HepG2 (cell line): Measurements from ENCODE around the gene TACO1. TPM values are rescaled to one million over a fixed set of nuclear protein-coding genes. Genes with fewer than 3 reads are reported as not detected.

Source experiments
- ADNP ChIP-seq: sonication (generic); formaldehyde crosslinking; IDR thresholded peaks from 2 replicates; pipeline ENCODE4 v1.4.0; 2020; ENCODE audit warnings: missing genetic modification reagents
- CHD2 ChIP-seq: IDR thresholded peaks from 2 replicates; pipeline ENCODE4 v1.6.1; 2011; ENCODE audit warnings: low read depth, low read length, improper control_type of control experiment
- PHB2 ChIP-seq: fragments of 450-650 bp; IDR thresholded peaks from 2 replicates; pipeline ENCODE4 v1.6.1; 2018; ENCODE audit not compliant: partially characterized antibody
- RBAK ChIP-seq: sonication (generic); formaldehyde crosslinking; IDR thresholded peaks from 2 replicates; pipeline ENCODE4 v1.5.1; 2020; ENCODE audit warnings: mild to moderate bottlenecking, missing genetic modification reagents
- TBP ChIP-seq: sonication (generic); formaldehyde crosslinking; IDR thresholded peaks from 2 replicates; pipeline ENCODE4 v1.5.0; 2020; ENCODE audit warnings: missing genetic modification reagents
- ZC3H4 ChIP-seq: sonication (generic); formaldehyde crosslinking; IDR thresholded peaks from 2 replicates; pipeline ENCODE4 v1.4.0; 2020; ENCODE audit warnings: missing genetic modification reagents, borderline replicate concordance
- ZFAT ChIP-seq: sonication (generic); formaldehyde crosslinking; conservative IDR thresholded peaks from 2 replicates; pipeline ENCODE4 v1.8.1; 2023; ENCODE audit warnings: missing genetic modification reagents, inconsistent platforms
- ZNF124 ChIP-seq: sonication (generic); formaldehyde crosslinking; IDR thresholded peaks from 2 replicates; pipeline ENCODE4 v1.4.0; 2020; ENCODE audit warnings: missing genetic modification reagents
- ZNF589 ChIP-seq: sonication (generic); formaldehyde crosslinking; conservative IDR thresholded peaks from 2 replicates; pipeline ENCODE4 v1.8.0; 2022; ENCODE audit warnings: mild to moderate bottlenecking, moderate library complexity, missing genetic modification reagents
- ZNF615 ChIP-seq: sonication (generic); formaldehyde crosslinking; IDR thresholded peaks from 2 replicates; pipeline ENCODE4 v1.5.0; 2020; ENCODE audit warnings: mild to moderate bottlenecking, missing genetic modification reagents, borderline replicate concordance
- ZNF629 ChIP-seq: sonication (generic); formaldehyde crosslinking; conservative IDR thresholded peaks from 2 replicates; pipeline ENCODE4 v1.5.0; 2020; ENCODE audit warnings: missing genetic modification reagents
- polyA plus RNA-seq, 8 experiments: library from polyadenylated mRNA; depleted of rRNA in 3 of 8; stranded (reverse) in 7 of 8; unstranded in 1 of 8; fragments of >200 nt; fragmentation: Illumina TruSeq in 4 of 8; extraction: Trizol in 4 of 8; gene quantifications; 2 replicates each; pipeline versions ENCODE4 v1.2.1 to v1.2.3, GENCODE V29; 2011 to 2016; ENCODE audit warnings: low read depth in 4 of 8, missing spikeins in 1 of 8, mixed read lengths in 1 of 8; ENCODE audit not compliant: insufficient read depth in 1 of 8
- total RNA-seq, 5 experiments: library from RNA; depleted of rRNA; stranded (reverse); fragments of >200 nt; fragmentation: Illumina TruSeq; extraction: Trizol; gene quantifications; 2 replicates each; pipeline ENCODE4 v1.2.3, GENCODE V29; 2016; ENCODE audit warnings: low read depth in 1 of 5
- TF ChIP-seq, protein P1 (sequence below): sonication (generic); formaldehyde crosslinking; IDR thresholded peaks from 2 replicates; pipeline ENCODE4 v1.5.0; 2020; ENCODE audit warnings: mild to moderate bottlenecking, missing genetic modification reagents, borderline replicate concordance
- TF ChIP-seq, protein P2 (sequence below): sonication (generic); formaldehyde crosslinking; IDR thresholded peaks from 2 replicates; pipeline ENCODE4 v1.8.0; 2022; ENCODE audit warnings: missing genetic modification reagents, mild to moderate bottlenecking, borderline replicate concordance
- TF ChIP-seq, protein P3 (sequence below): sonication (generic); formaldehyde crosslinking; IDR thresholded peaks from 2 replicates; pipeline ENCODE4 v1.4.0; 2020; ENCODE audit warnings: mild to moderate bottlenecking, missing genetic modification reagents
- TF ChIP-seq, protein P4 (sequence below): sonication (generic); formaldehyde crosslinking; IDR thresholded peaks from 2 replicates; pipeline ENCODE4 v1.9.0; 2021; ENCODE audit warnings: missing genetic modification reagents, mild to moderate bottlenecking, borderline replicate concordance
- TF ChIP-seq, protein P5 (sequence below): sonication (generic); formaldehyde crosslinking; IDR thresholded peaks from 2 replicates; pipeline ENCODE4 v1.5.1; 2020; ENCODE audit warnings: missing genetic modification reagents, mild to moderate bottlenecking, borderline replicate concordance
- TF ChIP-seq, protein P6 (sequence below): sonication (generic); formaldehyde crosslinking; IDR thresholded peaks from 2 replicates; pipeline ENCODE4 v1.5.1; 2020; ENCODE audit warnings: missing genetic modification reagents, mild to moderate bottlenecking, borderline replicate concordance

The TACO1 gene
- total and polyA plus RNA-seq, 2 of the 13 experiments (the other 11 are each of a cell fraction or from before 2014, with no cell fraction given), result 34.7 to 53.6 TPM

DNA sequence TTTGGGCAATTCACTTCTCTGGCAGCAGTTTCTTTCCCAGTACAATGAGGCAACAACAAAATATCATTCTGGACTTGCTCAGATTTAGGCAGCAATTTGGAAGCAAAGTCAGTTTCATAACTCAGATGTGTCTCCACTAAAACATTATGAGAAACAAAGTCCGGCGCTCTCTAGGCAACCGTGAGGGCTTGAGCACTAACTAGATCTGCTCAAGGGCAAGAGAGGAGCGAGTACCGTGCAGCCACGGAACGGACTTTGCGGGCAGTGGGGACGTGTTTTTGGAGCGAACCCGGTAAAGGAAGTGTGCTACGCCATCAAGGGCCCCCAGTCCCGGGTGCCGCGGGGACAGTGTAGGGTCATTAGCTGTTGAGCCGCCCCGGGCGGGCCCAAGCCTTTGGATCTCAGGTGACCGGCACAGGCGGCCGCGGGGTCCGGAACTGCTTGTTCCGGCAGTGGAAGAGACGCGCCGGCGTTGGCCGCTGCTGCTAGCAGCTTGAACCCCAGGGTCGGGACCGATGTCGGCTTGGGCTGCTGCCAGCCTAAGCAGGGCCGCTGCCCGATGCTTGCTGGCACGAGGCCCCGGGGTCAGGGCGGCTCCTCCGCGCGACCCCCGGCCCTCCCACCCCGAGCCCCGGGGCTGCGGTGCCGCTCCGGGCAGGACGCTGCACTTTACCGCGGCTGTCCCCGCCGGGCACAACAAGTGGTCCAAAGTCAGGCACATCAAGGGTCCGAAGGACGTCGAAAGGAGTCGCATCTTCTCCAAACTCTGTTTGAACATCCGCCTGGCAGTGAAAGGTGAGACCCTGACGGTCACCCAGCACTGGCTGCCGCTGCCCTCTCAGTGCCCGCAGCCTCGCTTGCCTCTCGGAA lies at the start of gene TACO1 (continued):
- TF ChIP-seq, protein P1, sequence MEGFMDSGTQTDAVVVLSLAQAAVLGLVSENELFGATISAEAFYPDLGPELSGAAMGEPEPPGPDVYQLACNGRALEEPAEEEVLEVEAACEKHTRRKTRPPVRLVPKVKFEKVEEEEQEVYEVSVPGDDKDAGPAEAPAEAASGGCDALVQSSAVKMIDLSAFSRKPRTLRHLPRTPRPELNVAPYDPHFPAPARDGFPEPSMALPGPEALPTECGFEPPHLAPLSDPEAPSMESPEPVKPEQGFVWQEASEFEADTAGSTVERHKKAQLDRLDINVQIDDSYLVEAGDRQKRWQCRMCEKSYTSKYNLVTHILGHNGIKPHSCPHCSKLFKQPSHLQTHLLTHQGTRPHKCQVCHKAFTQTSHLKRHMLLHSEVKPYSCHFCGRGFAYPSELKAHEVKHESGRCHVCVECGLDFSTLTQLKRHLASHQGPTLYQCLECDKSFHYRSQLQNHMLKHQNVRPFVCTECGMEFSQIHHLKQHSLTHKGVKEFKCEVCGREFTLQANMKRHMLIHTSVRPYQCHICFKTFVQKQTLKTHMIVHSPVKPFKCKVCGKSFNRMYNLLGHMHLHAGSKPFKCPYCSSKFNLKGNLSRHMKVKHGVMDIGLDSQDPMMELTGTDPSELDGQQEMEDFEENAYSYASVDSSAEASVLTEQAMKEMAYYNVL (CRISPR knock-in tag), result peak; percentile 75; the same call in 1 of the 2 replicates
- TF ChIP-seq ADNP (CRISPR knock-in tag) (0 out of 2 replicates have a peak, but pooled peaks have one; percentile 63), CHD2 (peak; percentile 60; the same call in 1 of the 2 replicates), RBAK (CRISPR knock-in tag) (peak; percentile 80; the same call in 1 of the 2 replicates), ZC3H4 (no peak; the same call in 1 of the 2 replicates), TBP (CRISPR knock-in tag) (peak; percentile 23; the same call in 1 of the 2 replicates), ZNF124 (CRISPR knock-in tag) (peak; percentile 99), ZNF589 (CRISPR knock-in tag) (peak; percentile 92; the same call in 1 of the 2 replicates), PHB2 (no peak), ZNF615 (CRISPR knock-in tag) (peak; percentile 68; the same call in 1 of the 2 replicates), ZFAT (CRISPR knock-in tag) (no peak), ZNF629 (CRISPR knock-in tag) (peak; percentile 69)
- TF ChIP-seq, protein P2, sequence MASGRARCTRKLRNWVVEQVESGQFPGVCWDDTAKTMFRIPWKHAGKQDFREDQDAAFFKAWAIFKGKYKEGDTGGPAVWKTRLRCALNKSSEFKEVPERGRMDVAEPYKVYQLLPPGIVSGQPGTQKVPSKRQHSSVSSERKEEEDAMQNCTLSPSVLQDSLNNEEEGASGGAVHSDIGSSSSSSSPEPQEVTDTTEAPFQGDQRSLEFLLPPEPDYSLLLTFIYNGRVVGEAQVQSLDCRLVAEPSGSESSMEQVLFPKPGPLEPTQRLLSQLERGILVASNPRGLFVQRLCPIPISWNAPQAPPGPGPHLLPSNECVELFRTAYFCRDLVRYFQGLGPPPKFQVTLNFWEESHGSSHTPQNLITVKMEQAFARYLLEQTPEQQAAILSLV (CRISPR knock-in tag), result peak; percentile 92
- TF ChIP-seq, protein P3, sequence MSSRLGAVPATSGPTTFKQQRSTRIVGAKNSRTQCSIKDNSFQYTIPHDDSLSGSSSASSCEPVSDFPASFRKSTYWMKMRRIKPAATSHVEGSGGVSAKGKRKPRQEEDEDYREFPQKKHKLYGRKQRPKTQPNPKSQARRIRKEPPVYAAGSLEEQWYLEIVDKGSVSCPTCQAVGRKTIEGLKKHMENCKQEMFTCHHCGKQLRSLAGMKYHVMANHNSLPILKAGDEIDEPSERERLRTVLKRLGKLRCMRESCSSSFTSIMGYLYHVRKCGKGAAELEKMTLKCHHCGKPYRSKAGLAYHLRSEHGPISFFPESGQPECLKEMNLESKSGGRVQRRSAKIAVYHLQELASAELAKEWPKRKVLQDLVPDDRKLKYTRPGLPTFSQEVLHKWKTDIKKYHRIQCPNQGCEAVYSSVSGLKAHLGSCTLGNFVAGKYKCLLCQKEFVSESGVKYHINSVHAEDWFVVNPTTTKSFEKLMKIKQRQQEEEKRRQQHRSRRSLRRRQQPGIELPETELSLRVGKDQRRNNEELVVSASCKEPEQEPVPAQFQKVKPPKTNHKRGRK, result peak; percentile 40; the same call in 1 of the 2 replicates
- TF ChIP-seq, protein P4, sequence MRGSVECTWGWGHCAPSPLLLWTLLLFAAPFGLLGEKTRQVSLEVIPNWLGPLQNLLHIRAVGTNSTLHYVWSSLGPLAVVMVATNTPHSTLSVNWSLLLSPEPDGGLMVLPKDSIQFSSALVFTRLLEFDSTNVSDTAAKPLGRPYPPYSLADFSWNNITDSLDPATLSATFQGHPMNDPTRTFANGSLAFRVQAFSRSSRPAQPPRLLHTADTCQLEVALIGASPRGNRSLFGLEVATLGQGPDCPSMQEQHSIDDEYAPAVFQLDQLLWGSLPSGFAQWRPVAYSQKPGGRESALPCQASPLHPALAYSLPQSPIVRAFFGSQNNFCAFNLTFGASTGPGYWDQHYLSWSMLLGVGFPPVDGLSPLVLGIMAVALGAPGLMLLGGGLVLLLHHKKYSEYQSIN (CRISPR knock-in tag), result no peak
- TF ChIP-seq, protein P5, sequence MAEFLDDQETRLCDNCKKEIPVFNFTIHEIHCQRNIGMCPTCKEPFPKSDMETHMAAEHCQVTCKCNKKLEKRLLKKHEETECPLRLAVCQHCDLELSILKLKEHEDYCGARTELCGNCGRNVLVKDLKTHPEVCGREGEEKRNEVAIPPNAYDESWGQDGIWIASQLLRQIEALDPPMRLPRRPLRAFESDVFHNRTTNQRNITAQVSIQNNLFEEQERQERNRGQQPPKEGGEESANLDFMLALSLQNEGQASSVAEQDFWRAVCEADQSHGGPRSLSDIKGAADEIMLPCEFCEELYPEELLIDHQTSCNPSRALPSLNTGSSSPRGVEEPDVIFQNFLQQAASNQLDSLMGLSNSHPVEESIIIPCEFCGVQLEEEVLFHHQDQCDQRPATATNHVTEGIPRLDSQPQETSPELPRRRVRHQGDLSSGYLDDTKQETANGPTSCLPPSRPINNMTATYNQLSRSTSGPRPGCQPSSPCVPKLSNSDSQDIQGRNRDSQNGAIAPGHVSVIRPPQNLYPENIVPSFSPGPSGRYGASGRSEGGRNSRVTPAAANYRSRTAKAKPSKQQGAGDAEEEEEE (CRISPR knock-in tag), result peak; percentile 73; the same call in 1 of the 2 replicates
- TF ChIP-seq, protein P6, sequence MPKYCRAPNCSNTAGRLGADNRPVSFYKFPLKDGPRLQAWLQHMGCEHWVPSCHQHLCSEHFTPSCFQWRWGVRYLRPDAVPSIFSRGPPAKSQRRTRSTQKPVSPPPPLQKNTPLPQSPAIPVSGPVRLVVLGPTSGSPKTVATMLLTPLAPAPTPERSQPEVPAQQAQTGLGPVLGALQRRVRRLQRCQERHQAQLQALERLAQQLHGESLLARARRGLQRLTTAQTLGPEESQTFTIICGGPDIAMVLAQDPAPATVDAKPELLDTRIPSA (CRISPR knock-in tag), result peak; percentile 34; the same call in 1 of the 2 replicates
